A549 (cell line): ENCODE measurements around the gene TGFBI. TPM values are rescaled to one million over a fixed set of nuclear protein-coding genes. Genes with fewer than 3 reads are reported as not detected.

ENCODE experiments used
- ATAC-seq, 2 experiments: fragments of 200-7000 bp in 1 of 2; fragments of >200 bp in 1 of 2; cut with Nextera tagmentation in 1 of 2; cut with Tn5 transposase in 1 of 2; 3 replicates each; pipeline versions ENCODE4 v1.8.0 to v1.9.1; 2018 to 2020; ENCODE audit warnings: mild to moderate bottlenecking in 1 of 2, moderate library complexity in 1 of 2
- CTCF ChIA-PET: fragments of 300-600 bp; sonication (Branson Sonifier 250); formaldehyde crosslinking; extraction: SDS; loops from one replicate; lab custom pipeline; 2021; ENCODE audit warnings: antibody characterized with exemption, inconsistent platforms; lab: Yijun Ruan, JAX
- POLR2A ChIA-PET: fragments of 350-600 bp; formaldehyde crosslinking; extraction: SDS; loops from one replicate; lab custom pipeline; 2021; ENCODE audit warnings: antibody characterized with exemption, inconsistent platforms; lab: Yijun Ruan, JAX
- DNase-seq, 2 experiments: peaks; one replicate each; pipeline versions ENCODE4 v3.0.0 to v3.0.0-alpha.2; 2011 to 2016; ENCODE audit warnings: low read depth in 1 of 2, low spot score in 1 of 2
- FAIRE-seq: peaks from 2 replicates; lab custom pipeline; 2011; peaks lifted over from hg19 to GRCh38; lab: Jason Lieb, UNC
- H3K27ac ChIP-seq, 2 experiments: fragments of >200 bp; sonication (Bioruptor Twin); formaldehyde crosslinking; 3 replicates each; pipeline ENCODE4 v1.5.1; 2016 to 2017
- H3K4me1 ChIP-seq: fragments of >200 bp; sonication (Bioruptor Twin); formaldehyde crosslinking; 3 replicates; pipeline ENCODE4 v1.6.1; 2016
- H3K4me2 ChIP-seq: fragments of >200 bp; sonication (Bioruptor Twin); formaldehyde crosslinking; 3 replicates; pipeline ENCODE4 v1.6.1; 2016
- H3K4me3 ChIP-seq: fragments of >200 bp; sonication (Bioruptor Twin); formaldehyde crosslinking; 3 replicates; pipeline ENCODE4 v1.5.1; 2016
- H3K9me3 ChIP-seq: fragments of >200 bp; sonication (Bioruptor Twin); formaldehyde crosslinking; 3 replicates; pipeline ENCODE4 v1.6.1; 2016
- CBX2 ChIP-seq: fragments of 200-600 bp; sonication (generic); IDR thresholded peaks from 2 replicates; pipeline ENCODE4 v1.6.1; 2016; ENCODE audit warnings: low read depth, mild to moderate bottlenecking, borderline replicate concordance
- JUN ChIP-seq, 2 experiments: fragments of >200 bp; sonication (Bioruptor Twin); formaldehyde crosslinking; IDR thresholded peaks; 2 replicates in 1 of 2; 3 replicates in 1 of 2; pipeline ENCODE4 v1.6.1; 2016 to 2017
- KDM1A ChIP-seq: fragments of 200-600 bp; sonication (generic); IDR thresholded peaks from 2 replicates; pipeline ENCODE4 v1.6.1; 2016; ENCODE audit warnings: low read depth, mild to moderate bottlenecking
- MYC ChIP-seq: IDR thresholded peaks from 2 replicates; pipeline ENCODE4 v1.6.1; 2012; ENCODE audit warnings: mild to moderate bottlenecking, inconsistent platforms, low read length, improper control_type of control experiment, borderline replicate concordance
- RAD21 ChIP-seq, 2 experiments: fragments of >200 bp in 1 of 2; sonication (Bioruptor Twin) in 1 of 2; formaldehyde crosslinking in 1 of 2; IDR thresholded peaks in 1 of 2; conservative IDR thresholded peaks in 1 of 2; 2 replicates in 1 of 2; 3 replicates in 1 of 2; pipeline ENCODE4 v1.6.1; 2012 to 2018; ENCODE audit warnings: inconsistent platforms in 1 of 2
- RFX5 ChIP-seq: fragments of 450-650 bp; IDR thresholded peaks from 2 replicates; pipeline ENCODE4 v1.7.1; 2014; ENCODE audit warnings: antibody characterized with exemption, mild to moderate bottlenecking, moderate library complexity
- SMC3 ChIP-seq: fragments of >200 bp; sonication (Bioruptor Twin); formaldehyde crosslinking; IDR thresholded peaks from 3 replicates; pipeline ENCODE4 v1.6.1; 2018; ENCODE audit warnings: inconsistent platforms
- ZC3H11A ChIP-seq: fragments of 450-650 bp; IDR thresholded peaks from 2 replicates; pipeline ENCODE4 v1.6.1; 2014; ENCODE audit warnings: antibody characterized with exemption, mild to moderate bottlenecking
- ZSCAN20 ChIP-seq: fragments of 250-450 bp; sonication (Bioruptor Pico); IDR thresholded peaks from 2 replicates; pipeline ENCODE4 v1.8.0; 2022; ENCODE audit warnings: mild to moderate bottlenecking, moderate library complexity
- WGBS: methylation state at CpG from one replicate; pipeline ENCODE4 v1.1.6; 2017; ENCODE audit errors: missing lambda C conversion rate; 5-methylcytosine and 5-hydroxymethylcytosine counted together
- polyA plus RNA-seq, 4 experiments: library from polyadenylated mRNA; depleted of rRNA in 3 of 4; stranded (reverse); fragments of >200 nt; fragmentation: RNase III in 1 of 4; extraction: RNeasy Plus Mini Kit Qiagen cat#74134 plus additional on column Dnase treatment in 1 of 4; gene quantifications; 2 replicates in 3 of 4; 3 replicates in 1 of 4; pipeline ENCODE4 v1.2.3, GENCODE V29; 2011 to 2017
- TF ChIP-seq, protein P1 (sequence below): fragments of >200 bp; sonication (Bioruptor Twin); formaldehyde crosslinking; IDR thresholded peaks from 2 replicates; pipeline ENCODE4 v1.6.1; 2016
- TF ChIP-seq, protein P2 (sequence below): fragments of >200 bp; sonication (Bioruptor Twin); formaldehyde crosslinking; IDR thresholded peaks from 3 replicates; pipeline ENCODE4 v1.6.1; 2016
- TF ChIP-seq, protein P3 (sequence below): IDR thresholded peaks from 2 replicates; pipeline ENCODE4 v1.6.1; 2012
- TF ChIP-seq, protein P4 (sequence below): fragments of >200 bp; sonication (Bioruptor Twin); formaldehyde crosslinking; IDR thresholded peaks from 3 replicates; pipeline ENCODE4 v1.5.1; 2016
- TF ChIP-seq, protein P5 (sequence below): fragments of 250-450 bp; sonication (Bioruptor Pico); IDR thresholded peaks from 2 replicates; pipeline ENCODE4 v1.5.0; 2021; ENCODE audit warnings: mild to moderate bottlenecking, moderate library complexity, borderline replicate concordance
- TF ChIP-seq, protein P6 (sequence below): fragments of 450-650 bp; IDR thresholded peaks from 2 replicates; pipeline ENCODE4 v1.6.1; 2014; ENCODE audit warnings: antibody characterized with exemption

TGFBI gene
- polyA plus RNA-seq, 2 of the 4 experiments (the other 2 are of a cell fraction), result 1,135 to 1,859 TPM

DNA sequence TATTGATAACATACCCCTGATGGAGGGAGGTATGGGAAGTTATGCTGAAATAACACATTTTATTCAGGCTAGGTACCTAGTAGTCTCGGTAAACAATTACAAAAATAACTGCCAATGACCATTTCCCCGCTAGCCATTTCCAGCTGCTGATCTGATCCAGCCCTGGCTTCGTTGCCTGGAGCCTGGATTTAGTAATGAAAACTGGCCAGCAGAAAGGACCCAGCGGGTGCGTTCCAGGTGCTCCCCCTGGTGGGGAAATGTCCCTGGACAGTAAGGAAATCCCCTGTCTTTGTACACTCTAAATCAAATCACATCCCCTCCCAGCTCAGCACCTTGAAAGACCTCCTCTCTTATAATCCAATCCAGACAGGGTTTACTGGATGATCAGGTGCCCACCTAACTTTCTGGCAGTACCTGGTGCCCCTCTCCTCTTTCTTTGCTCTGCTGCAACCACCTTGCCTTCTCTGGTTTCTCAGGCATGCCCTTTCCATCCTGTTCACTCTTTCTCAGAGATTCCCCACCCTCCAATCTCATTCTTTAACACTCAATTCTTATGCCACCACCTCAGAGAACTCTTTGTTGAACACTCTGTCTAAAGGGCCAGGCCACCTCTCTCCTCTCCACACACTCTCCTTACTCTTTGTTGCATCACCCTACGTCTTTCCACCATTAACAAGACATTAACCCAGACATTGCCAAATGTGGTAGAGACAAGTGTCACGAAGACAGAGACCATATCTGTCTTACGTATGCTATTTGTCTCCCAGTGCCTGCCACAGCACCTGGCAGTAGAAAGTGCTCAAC is 53.8 kb downstream of the TGFBI start:
- ATAC-seq, result peak; percentile 36 to 62; a peak in 4 of 6 replicates
- POLR2A ChIA-PET, result no interaction called here
- 24% methylated on average over 8 of the region's 8 CpGs for WGBS

DNA sequence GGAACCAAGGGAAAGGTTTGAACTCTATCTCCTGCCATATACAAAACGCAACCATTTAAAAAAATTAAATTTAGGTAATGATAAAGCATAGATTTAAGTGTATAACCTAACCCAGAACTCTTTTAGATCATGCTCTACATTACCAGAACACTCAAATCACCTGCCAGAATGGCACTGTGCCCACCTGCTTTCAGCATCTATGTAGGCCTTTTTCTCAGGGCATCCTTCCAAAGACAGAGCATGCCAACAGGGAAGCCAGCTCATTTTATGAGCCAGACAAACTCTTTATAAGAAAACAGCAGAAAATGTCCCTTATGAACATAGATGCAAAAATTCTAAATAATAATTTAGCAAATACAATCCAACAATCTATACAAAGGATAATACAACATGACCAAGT is 55.9 kb downstream of the TGFBI start:
- DNase-seq, result no peak
- no peak for TF ChIP-seq ZSCAN20 (CRISPR knock-in tag)
- no peak for TF ChIP-seq ZC3H11A
- TF ChIP-seq MYC, result no peak
- TF ChIP-seq, protein P1, sequence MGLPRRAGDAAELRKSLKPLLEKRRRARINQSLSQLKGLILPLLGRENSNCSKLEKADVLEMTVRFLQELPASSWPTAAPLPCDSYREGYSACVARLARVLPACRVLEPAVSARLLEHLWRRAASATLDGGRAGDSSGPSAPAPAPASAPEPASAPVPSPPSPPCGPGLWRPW, result no peak
- TF ChIP-seq, all 56 proteins: peak for 0
- FAIRE-seq (no peak), ATAC-seq (no peak)
- no peak overlapping the region for H3K4me3 ChIP-seq
- H3K9me3 ChIP-seq, result no peaks in the 10 kb centered on the region
- H3K27ac ChIP-seq, result no peak overlapping the region
- POLR2A ChIA-PET, result no interaction called here
- CTCF ChIA-PET, result interaction anchor here (0.7 to 6.9 kb wide), 4 partner anchors 27 to 202 kb away, joined by 4 to 74 read pairs (median 12); no protein-coding TSS in a partner anchor
- WGBS, result 69% methylated on average over 1 of the region's 1 CpG
- peaks cover 27% of the 10 kb centered on the region for H3K4me1 ChIP-seq
- H3K4me2 ChIP-seq, result no peak overlapping the region

More for the DNA sequence above, 53.8 kb downstream of the TGFBI start:
- peak overlapping the region; percentile 80 to 89; a peak in 5 of 6 replicates for H3K27ac ChIP-seq
- no peaks in the 10 kb centered on the region for H3K9me3 ChIP-seq
- no peak overlapping the region for H3K4me3 ChIP-seq
- CTCF ChIA-PET, result interaction anchor here (0.6 to 6.9 kb wide), 56 partner anchors 9 to 1540 kb away, joined by 3 to 74 read pairs (median 5); partner anchors contain the start of genes IL9 and TGFBI
- no peak for TF ChIP-seq JUN (IDR thresholded peaks at IDR 0.05)
- peak; percentile 98 for TF ChIP-seq SMC3
- TF ChIP-seq KDM1A, result no peak
- no peak for TF ChIP-seq CBX2
- TF ChIP-seq, protein P2, sequence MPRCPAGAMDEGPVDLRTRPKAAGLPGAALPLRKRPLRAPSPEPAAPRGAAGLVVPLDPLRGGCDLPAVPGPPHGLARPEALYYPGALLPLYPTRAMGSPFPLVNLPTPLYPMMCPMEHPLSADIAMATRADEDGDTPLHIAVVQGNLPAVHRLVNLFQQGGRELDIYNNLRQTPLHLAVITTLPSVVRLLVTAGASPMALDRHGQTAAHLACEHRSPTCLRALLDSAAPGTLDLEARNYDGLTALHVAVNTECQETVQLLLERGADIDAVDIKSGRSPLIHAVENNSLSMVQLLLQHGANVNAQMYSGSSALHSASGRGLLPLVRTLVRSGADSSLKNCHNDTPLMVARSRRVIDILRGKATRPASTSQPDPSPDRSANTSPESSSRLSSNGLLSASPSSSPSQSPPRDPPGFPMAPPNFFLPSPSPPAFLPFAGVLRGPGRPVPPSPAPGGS, result no peak
- TF ChIP-seq, protein P3, sequence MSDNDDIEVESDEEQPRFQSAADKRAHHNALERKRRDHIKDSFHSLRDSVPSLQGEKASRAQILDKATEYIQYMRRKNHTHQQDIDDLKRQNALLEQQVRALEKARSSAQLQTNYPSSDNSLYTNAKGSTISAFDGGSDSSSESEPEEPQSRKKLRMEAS, result no peak
- no peak for TF ChIP-seq MYC
- TF ChIP-seq, protein P4, sequence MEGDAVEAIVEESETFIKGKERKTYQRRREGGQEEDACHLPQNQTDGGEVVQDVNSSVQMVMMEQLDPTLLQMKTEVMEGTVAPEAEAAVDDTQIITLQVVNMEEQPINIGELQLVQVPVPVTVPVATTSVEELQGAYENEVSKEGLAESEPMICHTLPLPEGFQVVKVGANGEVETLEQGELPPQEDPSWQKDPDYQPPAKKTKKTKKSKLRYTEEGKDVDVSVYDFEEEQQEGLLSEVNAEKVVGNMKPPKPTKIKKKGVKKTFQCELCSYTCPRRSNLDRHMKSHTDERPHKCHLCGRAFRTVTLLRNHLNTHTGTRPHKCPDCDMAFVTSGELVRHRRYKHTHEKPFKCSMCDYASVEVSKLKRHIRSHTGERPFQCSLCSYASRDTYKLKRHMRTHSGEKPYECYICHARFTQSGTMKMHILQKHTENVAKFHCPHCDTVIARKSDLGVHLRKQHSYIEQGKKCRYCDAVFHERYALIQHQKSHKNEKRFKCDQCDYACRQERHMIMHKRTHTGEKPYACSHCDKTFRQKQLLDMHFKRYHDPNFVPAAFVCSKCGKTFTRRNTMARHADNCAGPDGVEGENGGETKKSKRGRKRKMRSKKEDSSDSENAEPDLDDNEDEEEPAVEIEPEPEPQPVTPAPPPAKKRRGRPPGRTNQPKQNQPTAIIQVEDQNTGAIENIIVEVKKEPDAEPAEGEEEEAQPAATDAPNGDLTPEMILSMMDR, result peak; percentile 96
- peak; percentile 93 to 97 for TF ChIP-seq RAD21 (conservative IDR thresholded peaks at IDR 0.05 in 1 of 2, IDR thresholded peaks at IDR 0.05 in 1 of 2)
- TF ChIP-seq, protein P5, sequence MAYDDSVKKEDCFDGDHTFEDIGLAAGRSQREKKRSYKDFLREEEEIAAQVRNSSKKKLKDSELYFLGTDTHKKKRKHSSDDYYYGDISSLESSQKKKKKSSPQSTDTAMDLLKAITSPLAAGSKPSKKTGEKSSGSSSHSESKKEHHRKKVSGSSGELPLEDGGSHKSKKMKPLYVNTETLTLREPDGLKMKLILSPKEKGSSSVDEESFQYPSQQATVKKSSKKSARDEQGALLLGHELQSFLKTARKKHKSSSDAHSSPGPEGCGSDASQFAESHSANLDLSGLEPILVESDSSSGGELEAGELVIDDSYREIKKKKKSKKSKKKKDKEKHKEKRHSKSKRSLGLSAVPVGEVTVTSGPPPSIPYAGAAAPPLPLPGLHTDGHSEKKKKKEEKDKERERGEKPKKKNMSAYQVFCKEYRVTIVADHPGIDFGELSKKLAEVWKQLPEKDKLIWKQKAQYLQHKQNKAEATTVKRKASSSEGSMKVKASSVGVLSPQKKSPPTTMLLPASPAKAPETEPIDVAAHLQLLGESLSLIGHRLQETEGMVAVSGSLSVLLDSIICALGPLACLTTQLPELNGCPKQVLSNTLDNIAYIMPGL (CRISPR knock-in tag), result no peak
- no peak for TF ChIP-seq RFX5
- TF ChIP-seq, protein P6, sequence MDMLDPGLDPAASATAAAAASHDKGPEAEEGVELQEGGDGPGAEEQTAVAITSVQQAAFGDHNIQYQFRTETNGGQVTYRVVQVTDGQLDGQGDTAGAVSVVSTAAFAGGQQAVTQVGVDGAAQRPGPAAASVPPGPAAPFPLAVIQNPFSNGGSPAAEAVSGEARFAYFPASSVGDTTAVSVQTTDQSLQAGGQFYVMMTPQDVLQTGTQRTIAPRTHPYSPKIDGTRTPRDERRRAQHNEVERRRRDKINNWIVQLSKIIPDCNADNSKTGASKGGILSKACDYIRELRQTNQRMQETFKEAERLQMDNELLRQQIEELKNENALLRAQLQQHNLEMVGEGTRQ, result no peak
- H3K4me1 ChIP-seq, result peaks cover 27% of the 10 kb centered on the region
- peak overlapping the region; percentile 47 for H3K4me2 ChIP-seq
- peak; percentile 70 to 76 for DNase-seq
- peak; percentile 18 for FAIRE-seq
